Measurements from ENCODE around the gene SEMA5B. TPM values are rescaled to one million over a fixed set of nuclear protein-coding genes. Genes with fewer than 3 reads are reported as not detected.

The SEMA5B gene
- total RNA-seq, 1 donor from 2014 or later = 1.1 TPM

DNA sequence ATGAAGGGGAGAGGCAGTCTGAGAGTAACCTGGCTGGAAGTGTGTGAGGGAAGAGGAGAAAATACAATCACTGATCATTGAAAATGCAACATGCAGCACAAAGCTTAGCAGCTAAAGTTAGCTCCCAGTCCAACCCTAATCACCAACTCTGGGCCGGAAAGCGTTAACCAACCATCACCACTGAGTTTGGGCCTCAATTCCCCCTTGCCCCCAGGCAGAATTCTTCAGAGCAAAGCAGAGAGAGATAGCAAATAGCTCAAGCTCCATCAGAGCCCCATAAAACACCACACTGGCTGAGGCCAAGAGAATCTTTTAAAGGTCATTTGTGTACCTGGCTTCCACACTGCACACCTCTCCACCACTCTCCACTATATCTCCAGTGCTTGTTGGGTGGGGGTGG lies 23.1 kb upstream of the SEMA5B start:
- Mint-ChIP-seq H3K4me3 (ENCODE audit: unreplicated experiment) (no peak overlapping the region), H3K27ac (ENCODE audit: unreplicated experiment) (no peak overlapping the region), H3K9me3 (ENCODE audit: unreplicated experiment) (no peaks in the 10 kb centered on the region), H3K4me1 (ENCODE audit: unreplicated experiment) (peaks cover 9% of the 10 kb centered on the region), H3K36me3 (ENCODE audit: low read depth, unreplicated experiment) (no peaks in the 10 kb centered on the region), H3K27me3 (ENCODE audit: unreplicated experiment) (no peaks in the 10 kb centered on the region)
- no peak for DNase-seq (ENCODE audit: low spot score)
- no peak for TF ChIP-seq CTCF (IDR thresholded peaks at IDR 0.05; ENCODE audit: unreplicated experiment)

- no peak overlapping the region for H3K27ac Mint-ChIP-seq (ENCODE audit: unreplicated experiment)
- H3K4me1 Mint-ChIP-seq (ENCODE audit: unreplicated experiment) = peaks cover 9% of the 10 kb centered on the region
- H3K4me3 Mint-ChIP-seq (ENCODE audit: unreplicated experiment) = no peak overlapping the region
- H3K27me3 Mint-ChIP-seq (ENCODE audit: unreplicated experiment) = no peaks in the 10 kb centered on the region
- no peak for TF ChIP-seq CTCF (IDR thresholded peaks at IDR 0.05; ENCODE audit: unreplicated experiment)
- no peak for DNase-seq (ENCODE audit: low spot score)
- H3K9me3 Mint-ChIP-seq (ENCODE audit: unreplicated experiment) = no peaks in the 10 kb centered on the region
- no peaks in the 10 kb centered on the region for H3K36me3 Mint-ChIP-seq (ENCODE audit: low read depth, unreplicated experiment)
Observed at GRCh38 chr3:123048480-123049237, 21.1 kb upstream of the SEMA5B start.

- Mint-ChIP-seq H3K4me3 (ENCODE audit: unreplicated experiment) (no peak overlapping the region), H3K9me3 (ENCODE audit: unreplicated experiment) (no peaks in the 10 kb centered on the region), H3K4me1 (ENCODE audit: unreplicated experiment) (peaks cover 11% of the 10 kb centered on the region), H3K36me3 (ENCODE audit: low read depth, unreplicated experiment) (no peaks in the 10 kb centered on the region), H3K27ac (ENCODE audit: unreplicated experiment) (no peak overlapping the region), H3K27me3 (ENCODE audit: unreplicated experiment) (no peaks in the 10 kb centered on the region)
- no peak for TF ChIP-seq CTCF (IDR thresholded peaks at IDR 0.05; ENCODE audit: unreplicated experiment)
- DNase-seq (ENCODE audit: low spot score) = no peak
Observed at GRCh38 chr3:123047062-123047319, 19.4 kb upstream of the SEMA5B start.

GRCh38 chr3:123046262-123047061 lies 18.9 kb upstream of the SEMA5B start:
- no peaks in the 10 kb centered on the region for H3K36me3 Mint-ChIP-seq (ENCODE audit: low read depth, unreplicated experiment)
- H3K9me3 Mint-ChIP-seq (ENCODE audit: unreplicated experiment) = no peaks in the 10 kb centered on the region
- TF ChIP-seq CTCF (IDR thresholded peaks at IDR 0.05; ENCODE audit: unreplicated experiment) = no peak

More at GRCh38 chr3:123046262-123047061, 18.9 kb upstream of the SEMA5B start:
- Mint-ChIP-seq H3K27me3 (ENCODE audit: unreplicated experiment) (no peaks in the 10 kb centered on the region), H3K4me1 (ENCODE audit: unreplicated experiment) (peaks cover 11% of the 10 kb centered on the region), H3K27ac (ENCODE audit: unreplicated experiment) (no peak overlapping the region), H3K4me3 (ENCODE audit: unreplicated experiment) (no peak overlapping the region)
- DNase-seq (ENCODE audit: low spot score) = no peak
